ENCODE results near the gene EXOC6B. TPM values are rescaled to one million over a fixed set of nuclear protein-coding genes. Genes with fewer than 3 reads are reported as not detected.
"Not testable (repeated sequence)": the region's sequence is repeated elsewhere in the genome, so short reads cannot be mapped to it uniquely, and the experiment has no call there.

EXOC6B gene
- total and polyA plus RNA-seq, 5 donors, result 17.5 to 127 (median 117) TPM

DNA sequence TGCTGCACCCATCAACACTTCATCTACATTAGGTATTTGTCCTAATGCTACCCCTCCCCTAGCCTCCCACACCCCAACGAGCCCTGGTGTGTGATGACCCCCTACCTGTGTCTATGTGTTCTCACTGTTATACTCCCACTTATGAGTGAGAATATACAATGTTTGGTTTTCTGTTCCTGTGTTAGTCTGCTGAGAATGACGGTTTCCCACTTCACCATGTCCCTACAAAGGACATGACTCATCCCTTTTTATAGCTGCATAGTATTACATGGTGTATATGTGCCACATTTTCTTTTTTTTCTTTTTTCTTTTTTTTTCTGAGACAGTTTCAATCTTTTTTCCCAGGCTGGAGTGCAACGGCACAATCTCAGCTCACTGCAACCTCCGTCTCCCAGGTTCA is 394.1 kb downstream of the EXOC6B start:
- no peaks in the 10 kb centered on the region for H3K9me3 ChIP-seq (ENCODE audit: control insufficient read depth, low read length)
- WGBS, result 95% methylated on average over 4 of the region's 4 CpGs
- no peak overlapping the region for H3K4me3 ChIP-seq (ENCODE audit: low read length)
- no peaks in the 10 kb centered on the region for H3K27me3 ChIP-seq (ENCODE audit: control insufficient read depth, insufficient read depth)
- ATAC-seq (no peak), DNase-seq (no peak)
- no peaks in the 10 kb centered on the region for H3K4me1 ChIP-seq (ENCODE audit: control insufficient read depth, insufficient read depth, low read length)
- intact Hi-C loops (cut with DNase I), result no loop called here
- H3K27ac ChIP-seq (ENCODE audit: low read length), result no peak overlapping the region

DNA sequence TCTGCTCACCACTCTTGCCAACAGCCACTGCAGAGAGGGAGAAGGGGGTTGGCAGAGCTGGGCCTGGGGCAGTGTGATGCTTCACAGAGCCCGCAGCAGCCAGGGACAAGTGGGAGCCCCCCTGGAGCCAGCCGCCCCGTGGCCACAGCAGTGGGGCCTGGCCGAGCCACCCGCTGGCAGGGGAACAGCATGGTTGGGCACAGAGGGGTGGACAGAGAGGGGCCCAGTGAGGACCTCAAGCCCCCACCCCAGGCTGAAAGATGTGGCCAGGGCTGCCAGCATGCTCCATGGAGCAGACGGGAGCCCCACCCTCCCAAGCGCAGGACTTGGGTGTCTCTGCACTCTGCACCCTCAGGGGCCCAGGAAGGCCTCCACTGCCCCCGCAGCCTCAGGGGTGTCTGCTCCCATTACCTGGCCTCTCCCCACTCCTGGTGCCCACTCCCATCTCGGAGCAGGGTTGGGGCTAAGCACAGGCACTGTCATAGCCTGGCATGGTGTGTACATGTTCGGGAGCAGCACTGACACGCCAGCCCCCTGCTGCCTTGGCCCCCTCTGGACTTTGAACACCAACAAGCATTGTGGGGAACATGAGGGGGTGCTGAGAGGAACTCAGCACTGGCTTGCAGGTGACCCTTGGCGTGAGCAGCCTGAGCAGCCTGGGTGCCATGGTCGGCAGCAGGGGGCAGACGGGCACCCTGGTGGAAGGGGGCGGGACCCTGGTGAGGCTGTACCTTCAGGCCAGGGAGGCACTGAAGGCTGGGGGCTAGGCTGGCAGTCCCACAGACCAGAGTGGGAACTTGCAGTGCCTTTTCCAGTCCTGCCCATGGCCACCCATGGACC is 398.6 kb downstream of the EXOC6B start:
- Histone ChIP-seq H3K9me3 (ENCODE audit: control insufficient read depth, low read length) (no peaks in the 10 kb centered on the region), H3K27me3 (ENCODE audit: control insufficient read depth, insufficient read depth) (no peaks in the 10 kb centered on the region), H3K4me3 (ENCODE audit: low read length) (no peak overlapping the region), H3K27ac (ENCODE audit: low read length) (no peak overlapping the region), H3K4me1 (ENCODE audit: control insufficient read depth, insufficient read depth, low read length) (no peaks in the 10 kb centered on the region)
- DNase-seq, result peak in 1 of 3 donors; percentile 42
- 98% methylated on average over 15 of the region's 15 CpGs for WGBS
- intact Hi-C loops (cut with DNase I), result no loop called here
- ATAC-seq, result peak; percentile 23 to 55

- Histone ChIP-seq H3K4me3 (ENCODE audit: low read length) (no peak overlapping the region), H3K27me3 (ENCODE audit: control insufficient read depth, insufficient read depth) (no peaks in the 10 kb centered on the region), H3K27ac (ENCODE audit: low read length) (no peak overlapping the region), H3K4me1 (ENCODE audit: control insufficient read depth, insufficient read depth, low read length) (no peaks in the 10 kb centered on the region), H3K9me3 (ENCODE audit: control insufficient read depth, low read length) (no peaks in the 10 kb centered on the region)
- DNase-seq (no peak), ATAC-seq (no peak)
- intact Hi-C loops (cut with DNase I), result no loop called here
These were observed 399.8 kb downstream of the EXOC6B start for GRCh38 chr2:72425996-72426395.

DNA sequence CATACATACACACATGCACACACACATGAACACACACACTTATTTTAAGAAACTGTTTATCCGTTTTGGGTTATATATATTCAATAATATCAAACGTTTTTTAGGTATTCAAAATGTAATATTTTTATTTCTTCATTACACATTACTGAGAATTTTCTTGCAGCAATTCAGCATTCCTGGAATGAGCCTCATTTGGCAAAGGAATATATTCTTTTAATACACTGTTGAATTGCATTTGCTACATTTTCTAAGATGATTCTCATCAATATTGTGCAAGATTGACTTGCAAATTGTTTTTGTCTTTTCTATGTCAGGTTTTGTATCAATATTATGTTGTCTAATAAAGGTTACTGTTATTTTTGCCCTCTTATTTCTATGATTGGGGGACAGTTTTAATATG is 402.1 kb downstream of the EXOC6B start:
- intact Hi-C loops (cut with DNase I), result no loop called here
- Histone ChIP-seq H3K4me1 (ENCODE audit: control insufficient read depth, insufficient read depth, low read length) (no peaks in the 10 kb centered on the region), H3K4me3 (ENCODE audit: low read length) (no peak overlapping the region), H3K9me3 (ENCODE audit: control insufficient read depth, low read length) (no peaks in the 10 kb centered on the region), H3K27me3 (ENCODE audit: control insufficient read depth, insufficient read depth) (no peaks in the 10 kb centered on the region), H3K27ac (ENCODE audit: low read length) (no peak overlapping the region)
- 73% methylated on average over 2 of the region's 2 CpGs for WGBS
- no peak for ATAC-seq
- DNase-seq, result no peak

DNA sequence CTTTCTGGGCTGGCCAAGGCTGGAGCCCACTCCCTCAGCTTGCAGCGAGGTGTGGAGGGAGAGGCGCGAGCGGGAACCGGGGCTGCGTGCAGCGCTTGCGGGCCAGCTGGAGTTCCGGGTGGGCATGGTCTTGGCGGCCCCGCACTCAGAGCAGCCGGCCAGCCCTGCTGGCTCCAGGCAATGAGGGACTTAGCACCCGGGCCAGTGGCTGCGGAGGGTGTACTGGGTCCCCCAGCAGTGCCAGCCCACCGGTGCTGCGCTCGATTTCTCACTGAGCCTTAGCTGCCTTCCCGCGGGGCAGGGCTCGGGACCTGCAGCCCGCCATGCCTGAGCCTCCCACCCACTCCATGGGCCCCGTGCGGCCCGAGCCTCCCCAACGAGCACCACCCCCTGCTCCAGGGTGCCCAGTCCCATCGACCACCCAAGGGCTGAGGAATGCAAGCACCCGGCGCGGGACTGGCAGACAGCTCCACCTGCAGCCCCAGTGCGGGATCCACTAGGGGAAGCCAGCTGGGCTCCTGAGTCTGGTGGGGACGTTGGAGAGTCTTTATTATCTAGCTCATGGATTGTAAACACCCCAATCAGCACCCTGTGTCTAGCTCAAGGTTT is 404.0 kb downstream of the EXOC6B start:
- H3K27ac ChIP-seq (ENCODE audit: low read length); H3K4me1 ChIP-seq (ENCODE audit: control insufficient read depth, insufficient read depth, low read length); H3K9me3 ChIP-seq (ENCODE audit: control insufficient read depth, low read length); H3K4me3 ChIP-seq (ENCODE audit: low read length); ATAC-seq; intact Hi-C loops (cut with DNase I); H3K27me3 ChIP-seq (ENCODE audit: control insufficient read depth, insufficient read depth): not testable (repeated sequence)
- DNase-seq, result peak in 2 of 3 donors; percentile 37 to 56
- 97% methylated on average over 25 of the region's 31 CpGs for WGBS

GRCh38 chr2:72415781-72416475 is 409.9 kb downstream of the EXOC6B start:
- no peaks in the 10 kb centered on the region for H3K4me1 ChIP-seq (ENCODE audit: control insufficient read depth, insufficient read depth, low read length)
- ATAC-seq (no peak), DNase-seq (no peak)
- H3K9me3 ChIP-seq (ENCODE audit: control insufficient read depth, low read length), result no peaks in the 10 kb centered on the region
- intact Hi-C loops (cut with DNase I), result no loop called here
- H3K27ac ChIP-seq (ENCODE audit: low read length), result no peak overlapping the region
- H3K27me3 ChIP-seq (ENCODE audit: control insufficient read depth, insufficient read depth), result no peaks in the 10 kb centered on the region
- H3K4me3 ChIP-seq (ENCODE audit: low read length), result no peak overlapping the region
- WGBS, result 81% methylated on average over 5 of the region's 5 CpGs

DNA sequence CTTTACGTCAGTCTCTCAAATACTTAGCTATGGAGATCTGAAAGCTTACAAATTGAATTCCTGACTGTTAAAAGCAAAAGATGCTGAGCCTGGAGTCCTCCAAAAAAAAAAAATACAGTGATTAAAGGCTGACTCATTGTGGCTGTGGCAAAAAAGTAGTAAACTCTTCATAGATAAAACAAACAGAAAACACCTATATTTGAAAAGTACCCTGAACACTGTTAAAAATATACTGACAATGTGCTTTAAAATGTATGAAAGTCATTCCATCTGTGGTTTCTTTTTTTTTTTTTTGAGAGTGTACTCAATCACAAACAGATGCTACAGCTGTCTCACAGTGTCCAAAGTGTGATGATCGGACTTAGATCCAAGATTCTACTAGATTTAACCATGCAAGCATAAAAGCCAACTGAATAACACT is 410.6 kb downstream of the EXOC6B start:
- ATAC-seq (no peak), DNase-seq (no peak)
- WGBS, result 66% methylated on average over 2 of the region's 2 CpGs
- intact Hi-C loops (cut with DNase I), result no loop called here
- H3K9me3 ChIP-seq (ENCODE audit: control insufficient read depth, low read length), result no peaks in the 10 kb centered on the region
- no peaks in the 10 kb centered on the region for H3K27me3 ChIP-seq (ENCODE audit: control insufficient read depth, insufficient read depth)
- H3K4me3 ChIP-seq (ENCODE audit: low read length), result no peak overlapping the region
- H3K27ac ChIP-seq (ENCODE audit: low read length), result no peak overlapping the region
- no peaks in the 10 kb centered on the region for H3K4me1 ChIP-seq (ENCODE audit: control insufficient read depth, insufficient read depth, low read length)

DNA sequence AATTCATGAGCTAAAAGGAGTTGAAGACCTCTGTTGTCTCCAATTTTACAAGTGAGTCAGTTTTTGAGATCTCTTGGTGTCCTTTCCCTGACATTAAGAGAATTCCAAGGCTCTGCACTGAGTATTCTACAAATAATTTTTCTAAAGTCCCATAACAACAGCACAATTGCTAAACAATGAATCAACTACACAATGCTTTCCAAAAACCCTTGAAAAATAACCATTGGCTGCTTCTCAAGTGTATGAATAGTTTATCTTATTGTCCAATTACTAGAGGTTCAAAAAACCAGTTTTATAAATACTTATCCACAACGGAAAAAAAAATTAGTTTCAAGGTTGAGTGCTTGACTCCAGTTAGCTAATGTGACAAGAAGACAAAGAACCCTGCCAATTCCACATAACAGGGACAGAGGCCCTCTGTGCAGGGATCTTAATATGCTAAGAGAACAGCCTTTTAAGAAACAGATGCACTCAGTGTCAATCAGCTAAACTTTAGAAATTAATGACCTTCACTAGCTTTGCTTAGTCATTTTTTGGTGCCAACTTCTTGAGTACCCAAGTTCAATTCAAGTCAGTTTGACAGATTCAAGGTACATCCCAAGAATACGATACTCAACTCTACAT is 411.6 kb downstream of the EXOC6B start:
- ATAC-seq, result no peak

GRCh38 chr2:72413716-72414115 is 412.1 kb downstream of the EXOC6B start:
- no peak overlapping the region for H3K4me3 ChIP-seq (ENCODE audit: low read length)
- no peaks in the 10 kb centered on the region for H3K9me3 ChIP-seq (ENCODE audit: control insufficient read depth, low read length)
- no peaks in the 10 kb centered on the region for H3K4me1 ChIP-seq (ENCODE audit: control insufficient read depth, insufficient read depth, low read length)
- intact Hi-C loops (cut with DNase I), result no loop called here
- no peaks in the 10 kb centered on the region for H3K27me3 ChIP-seq (ENCODE audit: control insufficient read depth, insufficient read depth)
- H3K27ac ChIP-seq (ENCODE audit: low read length), result no peak overlapping the region
- 98% methylated on average over 1 of the region's 1 CpG for WGBS
- DNase-seq (no peak), ATAC-seq (no peak)

More for the DNA sequence above, 411.6 kb downstream of the EXOC6B start:
- WGBS, result 66% methylated on average over 2 of the region's 2 CpGs
- intact Hi-C loops (cut with DNase I), result no loop called here
- DNase-seq, result no peak
- Histone ChIP-seq H3K27ac (ENCODE audit: low read length) (no peak overlapping the region), H3K4me3 (ENCODE audit: low read length) (no peak overlapping the region), H3K27me3 (ENCODE audit: control insufficient read depth, insufficient read depth) (no peaks in the 10 kb centered on the region), H3K9me3 (ENCODE audit: control insufficient read depth, low read length) (no peaks in the 10 kb centered on the region), H3K4me1 (ENCODE audit: control insufficient read depth, insufficient read depth, low read length) (no peaks in the 10 kb centered on the region)

GRCh38 chr2:72412214-72412613 is 413.6 kb downstream of the EXOC6B start:
- H3K4me1 ChIP-seq (ENCODE audit: control insufficient read depth, insufficient read depth, low read length), result no peaks in the 10 kb centered on the region
- DNase-seq, result no peak
- intact Hi-C loops (cut with DNase I), result no loop called here
- no peak overlapping the region for H3K4me3 ChIP-seq (ENCODE audit: low read length)
- no peaks in the 10 kb centered on the region for H3K27me3 ChIP-seq (ENCODE audit: control insufficient read depth, insufficient read depth)
- ATAC-seq, result no peak
- H3K9me3 ChIP-seq (ENCODE audit: control insufficient read depth, low read length), result no peaks in the 10 kb centered on the region
- no peak overlapping the region for H3K27ac ChIP-seq (ENCODE audit: low read length)
- 53% methylated on average over 1 of the region's 1 CpG for WGBS

- no peaks in the 10 kb centered on the region for H3K9me3 ChIP-seq (ENCODE audit: control insufficient read depth, low read length)
- H3K27ac ChIP-seq (ENCODE audit: low read length), result no peak overlapping the region
- no peak overlapping the region for H3K4me3 ChIP-seq (ENCODE audit: low read length)
- no peak for ATAC-seq
- H3K27me3 ChIP-seq (ENCODE audit: control insufficient read depth, insufficient read depth), result no peaks in the 10 kb centered on the region
- DNase-seq, result no peak
- H3K4me1 ChIP-seq (ENCODE audit: control insufficient read depth, insufficient read depth, low read length), result no peaks in the 10 kb centered on the region
- intact Hi-C loops (cut with DNase I), result no loop called here
These were observed 426.0 kb downstream of the EXOC6B start for GRCh38 chr2:72399879-72400278.
